HG02885 (cell line): Measurements from ENCODE around the gene SCFD2.
A peak's percentile ranks its signal among the peaks of the same experiment; 100 is the strongest.

Source experiments
- ATAC-seq: cut with Tn5 transposase; IDR thresholded peaks from one replicate; pipeline ENCODE4 v1.9.1; 2021; ENCODE audit warnings: mild to moderate bottlenecking; ENCODE audit not compliant: unreplicated experiment, poor library complexity

The SCFD2 gene

GRCh38 chr4:52911684-52912294 lies 454.1 kb downstream of the SCFD2 start:
- peak; percentile 89 for ATAC-seq

DNA sequence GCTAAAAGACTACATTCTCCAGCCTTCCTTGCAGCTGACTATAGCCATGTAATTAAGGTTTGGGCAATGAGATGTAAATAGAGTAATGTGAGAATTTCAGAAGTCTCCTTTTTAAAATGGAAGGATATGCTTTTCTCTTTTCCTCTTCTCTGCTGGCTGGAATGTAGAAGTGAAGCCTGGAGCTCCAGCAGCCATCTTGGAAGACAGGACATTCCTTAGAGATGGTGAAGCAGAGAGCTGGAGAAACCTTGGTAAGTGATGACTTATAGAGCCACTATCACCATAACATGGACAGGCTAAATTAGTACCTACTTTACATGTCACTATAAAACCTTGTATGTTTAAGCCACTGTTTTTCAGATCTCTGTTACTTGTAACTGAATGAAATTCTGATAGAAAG lies 455.7 kb downstream of the SCFD2 start:
- no peak for ATAC-seq

DNA sequence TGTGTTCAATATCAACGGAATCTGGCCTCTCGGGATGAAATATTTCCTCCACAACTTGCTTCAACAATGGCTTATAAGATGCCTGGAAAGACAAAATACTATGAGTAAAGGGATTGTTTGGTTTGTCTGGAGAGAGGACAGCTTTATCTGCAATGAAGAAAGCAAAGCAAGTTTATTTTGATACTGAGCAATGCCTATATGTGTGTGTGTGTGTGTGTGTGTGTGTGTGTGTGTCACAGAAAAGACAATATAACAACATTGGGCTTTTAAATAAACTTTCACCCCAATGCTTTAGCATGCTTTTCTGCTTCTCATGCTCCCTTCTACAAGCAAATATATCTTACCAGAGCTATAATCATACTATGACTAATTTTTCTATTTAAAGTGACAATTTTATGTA lies 458.4 kb downstream of the SCFD2 start:
- ATAC-seq, result no peak

- no peak for ATAC-seq
These were observed 461.4 kb downstream of the SCFD2 start for GRCh38 chr4:52904421-52904820.

GRCh38 chr4:52903273-52903672 lies 462.6 kb downstream of the SCFD2 start:
- peak; percentile 53 for ATAC-seq

- ATAC-seq, result no peak
These were observed 471.4 kb downstream of the SCFD2 start for GRCh38 chr4:52894443-52894842.

GRCh38 chr4:52892880-52893279 lies 473.0 kb downstream of the SCFD2 start:
- ATAC-seq, result no peak

DNA sequence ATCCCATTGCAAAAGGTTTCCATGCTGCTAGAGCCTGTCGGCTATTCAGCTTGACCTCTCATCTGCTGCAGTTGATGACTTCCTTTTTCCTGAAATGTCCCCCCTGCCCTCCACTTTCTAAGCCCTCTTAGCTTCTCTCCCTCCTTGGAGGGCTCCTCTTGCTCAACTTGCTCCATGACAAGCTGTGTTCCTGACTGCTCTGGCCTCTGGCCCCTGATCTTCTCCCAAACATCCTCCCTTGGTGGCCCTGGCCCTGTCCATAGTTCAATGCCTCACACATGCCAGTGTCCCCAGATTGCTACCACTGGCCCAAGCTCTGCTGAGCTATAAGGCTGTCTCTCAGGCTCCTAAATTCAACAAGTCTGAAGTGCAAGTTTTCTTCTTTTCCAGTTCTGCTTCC lies 474.1 kb downstream of the SCFD2 start:
- ATAC-seq, result no peak

DNA sequence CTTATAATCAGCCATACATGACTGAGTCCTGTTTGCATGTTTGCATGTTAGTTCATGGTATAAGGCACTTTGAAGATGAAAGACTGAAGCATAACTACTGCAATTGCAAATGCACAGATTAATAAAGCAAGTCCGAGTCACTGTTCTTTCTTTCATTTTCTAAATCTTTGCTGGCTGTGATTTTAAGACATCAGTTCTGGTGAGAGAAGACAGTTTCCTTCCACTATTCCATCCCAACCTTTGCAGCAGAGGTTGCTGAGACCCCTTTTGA lies 475.4 kb downstream of the SCFD2 start:
- no peak for ATAC-seq

DNA sequence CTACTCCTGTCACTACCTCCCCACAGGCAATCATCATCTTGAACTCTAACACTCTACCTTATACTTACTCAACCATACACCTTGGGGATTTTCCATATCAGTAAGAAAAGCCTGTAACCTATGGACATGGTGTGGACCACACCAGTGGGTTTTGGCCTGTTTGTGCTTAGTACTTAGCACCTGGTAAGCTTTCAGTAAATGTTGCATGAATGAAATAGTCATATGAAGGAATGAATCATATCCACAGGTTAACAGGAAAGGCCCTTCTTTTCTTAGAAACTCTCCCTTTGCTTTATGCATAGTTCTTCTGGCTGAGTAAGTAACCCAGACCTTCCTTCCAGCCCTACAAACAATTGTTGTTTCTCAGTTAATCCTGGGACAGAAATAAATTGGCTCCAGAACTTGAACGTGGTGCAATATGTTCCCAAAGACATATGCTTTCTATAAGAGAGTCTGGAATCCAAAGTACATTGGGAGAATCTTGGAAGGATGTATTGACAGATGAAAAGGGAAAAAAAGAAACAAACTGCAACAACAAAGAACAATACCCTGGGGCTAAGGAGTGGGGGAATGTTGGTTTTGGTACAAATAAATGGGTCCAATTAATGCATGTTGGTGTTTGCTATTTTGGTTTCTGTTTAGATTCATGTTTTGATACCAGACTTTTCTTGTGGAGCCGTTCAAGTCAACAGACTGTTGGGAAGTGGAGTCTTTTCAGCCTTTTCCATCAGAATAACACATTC lies 475.9 kb downstream of the SCFD2 start:
- ATAC-seq, result no peak

- ATAC-seq, result no peak
These were observed 476.5 kb downstream of the SCFD2 start for GRCh38 chr4:52889354-52889753.

DNA sequence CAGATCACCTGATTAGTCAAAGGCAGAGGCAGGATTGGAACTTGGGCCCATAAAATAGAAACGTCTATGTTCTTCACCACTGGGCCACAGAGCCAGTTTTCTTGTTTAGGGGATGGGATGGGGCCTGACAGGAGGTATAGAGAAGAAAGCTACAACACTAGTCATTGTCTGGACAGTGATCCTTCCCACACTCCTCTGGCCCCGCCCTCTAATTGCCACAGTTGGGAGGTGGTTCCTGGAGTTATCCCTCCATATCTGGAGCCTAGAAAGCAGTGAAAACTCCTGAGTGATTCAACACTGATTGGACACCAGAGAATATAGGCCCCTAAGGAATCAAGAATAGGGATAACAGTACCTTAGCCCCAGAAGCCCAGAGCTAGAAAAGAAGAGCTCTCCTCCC lies 480.9 kb downstream of the SCFD2 start:
- ATAC-seq, result no peak

DNA sequence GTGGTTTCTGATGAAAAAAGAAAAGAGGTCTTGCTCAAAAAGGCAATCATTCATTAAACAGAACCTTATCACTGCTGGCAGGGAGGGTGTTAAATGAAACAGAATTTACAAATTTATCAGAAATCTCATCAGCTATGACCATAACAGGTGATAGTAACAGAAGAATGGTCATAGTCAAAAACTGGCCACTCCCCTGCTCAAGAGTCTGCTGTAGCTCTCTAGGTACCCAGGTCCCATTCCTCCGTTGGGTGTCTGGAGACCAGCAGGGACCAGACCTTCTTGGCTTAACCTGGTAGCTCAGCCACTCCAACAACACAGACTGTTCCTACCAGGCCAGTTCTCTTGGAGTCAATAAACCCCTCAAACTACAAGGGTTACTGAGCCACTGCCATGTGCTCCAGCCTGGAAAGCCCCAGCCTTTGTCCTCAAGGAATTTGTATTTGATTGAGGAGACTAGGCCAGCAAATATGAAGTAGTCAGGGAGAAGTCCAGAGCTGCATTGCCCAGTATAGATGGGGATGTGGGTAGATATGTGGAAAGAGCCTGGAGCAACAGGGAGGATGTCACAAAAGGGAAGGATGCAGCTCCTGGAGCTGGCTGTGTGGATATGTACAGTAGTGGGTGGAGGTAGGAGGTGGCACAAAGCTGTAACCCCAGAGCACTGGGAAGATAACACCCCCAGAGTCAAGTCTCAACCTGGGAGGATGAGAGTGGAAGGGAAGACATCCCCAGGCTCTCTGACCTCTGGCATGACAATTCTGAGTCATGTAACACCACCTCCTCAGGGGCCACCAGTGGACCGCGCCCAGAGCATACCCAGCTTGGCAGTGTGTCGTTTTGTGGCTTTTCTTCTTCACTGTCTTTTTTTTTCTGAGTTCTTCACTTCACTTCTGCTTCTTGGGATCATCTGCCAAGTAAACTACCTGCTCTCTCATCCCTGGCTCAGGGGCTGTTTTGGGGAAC lies 481.9 kb downstream of the SCFD2 start:
- no peak for ATAC-seq

- ATAC-seq, result no peak
These were observed 482.7 kb downstream of the SCFD2 start for GRCh38 chr4:52883183-52883621.

DNA sequence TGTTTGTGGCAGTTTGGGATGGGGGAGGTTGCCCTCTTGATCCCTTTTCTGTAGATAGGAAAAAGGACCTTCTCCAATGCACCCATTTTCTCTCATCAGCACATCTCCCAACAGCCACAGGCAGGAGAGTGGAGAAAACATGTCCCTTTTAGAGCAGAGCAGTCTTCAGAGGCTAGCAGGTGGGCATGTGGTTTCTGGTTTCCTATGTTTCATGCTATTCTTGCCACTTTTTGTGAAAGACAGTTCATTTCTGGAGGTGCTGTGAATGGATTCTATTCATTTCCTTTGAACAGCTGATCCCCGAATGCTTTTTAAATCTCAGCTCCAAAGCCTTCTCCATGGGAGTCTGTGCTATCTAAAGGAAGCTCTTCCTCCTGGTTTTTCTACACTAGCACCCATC lies 484.9 kb downstream of the SCFD2 start:
- ATAC-seq, result no peak

- no peak for ATAC-seq
These were observed 486.4 kb downstream of the SCFD2 start for GRCh38 chr4:52879471-52879870.

DNA sequence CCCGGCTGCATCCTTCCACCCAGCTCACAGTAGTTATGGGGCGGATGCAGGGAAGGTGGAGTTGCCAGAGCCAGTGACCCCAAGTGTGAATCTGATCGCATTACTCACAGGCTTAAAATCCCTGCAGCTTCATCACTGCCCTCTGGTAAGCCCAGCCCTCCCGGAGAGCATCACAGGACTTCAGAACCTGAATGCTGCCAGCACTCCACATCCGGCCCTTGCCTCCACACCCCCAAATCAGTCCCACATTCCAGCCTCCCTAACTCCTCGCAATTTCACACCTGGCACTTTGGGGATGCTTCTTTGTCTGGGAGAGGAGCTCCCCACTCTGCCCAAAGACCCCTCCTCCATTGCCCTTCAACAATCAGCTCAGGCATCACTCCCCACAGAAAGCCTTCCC lies 488.2 kb downstream of the SCFD2 start:
- ATAC-seq, result no peak

DNA sequence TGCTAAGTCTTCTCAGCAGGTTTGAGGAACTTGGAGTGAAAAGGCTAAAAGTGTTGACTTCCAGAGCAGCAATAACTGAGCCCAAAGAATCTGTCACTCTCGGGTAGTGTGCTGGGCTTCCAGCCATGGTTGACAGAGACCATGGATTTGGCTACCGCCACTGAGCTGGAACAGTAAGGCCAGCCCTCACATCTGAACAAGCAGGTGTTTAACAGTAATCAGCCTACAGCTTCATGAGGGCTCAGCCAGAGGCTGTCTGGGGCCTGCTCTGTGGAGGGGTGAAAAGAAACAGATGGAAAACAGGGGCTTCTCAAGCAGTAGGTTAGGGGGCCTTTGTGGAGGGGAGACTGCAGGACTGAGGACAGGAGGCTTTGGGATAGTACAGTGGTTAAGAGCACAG lies 488.8 kb downstream of the SCFD2 start:
- no peak for ATAC-seq

DNA sequence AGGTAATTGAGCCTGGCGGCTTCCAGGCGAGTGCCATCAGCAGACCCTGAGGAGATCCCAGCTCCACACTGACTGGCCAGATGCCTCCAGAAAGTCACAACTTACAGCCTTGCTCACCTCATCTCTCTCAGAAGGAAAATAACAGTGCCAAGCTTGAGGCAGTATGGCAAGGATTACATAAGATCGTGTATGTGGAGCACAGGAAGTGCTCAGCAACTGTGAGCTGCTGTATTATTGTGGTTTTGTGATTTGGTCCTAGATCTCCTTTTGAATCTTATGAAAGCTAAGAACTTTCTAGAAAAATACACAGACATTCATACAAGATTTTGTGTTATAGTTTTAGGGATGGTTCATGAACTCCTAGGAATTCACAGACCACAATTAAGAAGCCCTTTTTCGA lies 489.8 kb downstream of the SCFD2 start:
- no peak for ATAC-seq

GRCh38 chr4:52874948-52875347 lies 490.9 kb downstream of the SCFD2 start:
- ATAC-seq, result no peak

DNA sequence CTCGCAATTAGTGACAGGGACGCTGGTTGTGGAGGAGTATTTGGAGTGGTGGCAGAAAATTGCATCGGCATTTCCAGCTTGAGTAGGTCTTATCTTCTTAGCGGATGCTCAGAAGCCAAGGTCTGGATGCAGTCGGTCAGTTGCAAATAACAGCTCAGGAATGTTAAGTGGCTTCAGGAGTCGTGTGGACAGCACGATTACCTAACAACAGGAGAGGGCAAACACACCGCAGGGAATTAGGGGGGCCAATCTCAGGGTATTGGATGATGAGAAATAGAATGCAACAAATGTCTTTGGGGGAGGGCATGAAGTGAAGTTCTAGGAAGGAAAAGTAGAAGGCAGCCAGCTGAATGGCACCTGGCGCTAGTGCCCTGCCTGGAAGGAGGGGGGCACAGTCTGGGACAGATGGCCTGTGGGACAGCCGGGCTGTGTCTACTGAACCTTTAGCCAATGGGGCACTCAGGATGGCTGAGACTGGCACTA lies 492.0 kb downstream of the SCFD2 start:
- ATAC-seq, result no peak
